SHP77 (cell line): Measurements from ENCODE around the gene RRM2.

Experiments used
- DNase-seq, 2 experiments: peaks; one replicate each; lab custom pipeline; 2025; lab: John Stamatoyannopoulos, UW

The RRM2 gene

DNA sequence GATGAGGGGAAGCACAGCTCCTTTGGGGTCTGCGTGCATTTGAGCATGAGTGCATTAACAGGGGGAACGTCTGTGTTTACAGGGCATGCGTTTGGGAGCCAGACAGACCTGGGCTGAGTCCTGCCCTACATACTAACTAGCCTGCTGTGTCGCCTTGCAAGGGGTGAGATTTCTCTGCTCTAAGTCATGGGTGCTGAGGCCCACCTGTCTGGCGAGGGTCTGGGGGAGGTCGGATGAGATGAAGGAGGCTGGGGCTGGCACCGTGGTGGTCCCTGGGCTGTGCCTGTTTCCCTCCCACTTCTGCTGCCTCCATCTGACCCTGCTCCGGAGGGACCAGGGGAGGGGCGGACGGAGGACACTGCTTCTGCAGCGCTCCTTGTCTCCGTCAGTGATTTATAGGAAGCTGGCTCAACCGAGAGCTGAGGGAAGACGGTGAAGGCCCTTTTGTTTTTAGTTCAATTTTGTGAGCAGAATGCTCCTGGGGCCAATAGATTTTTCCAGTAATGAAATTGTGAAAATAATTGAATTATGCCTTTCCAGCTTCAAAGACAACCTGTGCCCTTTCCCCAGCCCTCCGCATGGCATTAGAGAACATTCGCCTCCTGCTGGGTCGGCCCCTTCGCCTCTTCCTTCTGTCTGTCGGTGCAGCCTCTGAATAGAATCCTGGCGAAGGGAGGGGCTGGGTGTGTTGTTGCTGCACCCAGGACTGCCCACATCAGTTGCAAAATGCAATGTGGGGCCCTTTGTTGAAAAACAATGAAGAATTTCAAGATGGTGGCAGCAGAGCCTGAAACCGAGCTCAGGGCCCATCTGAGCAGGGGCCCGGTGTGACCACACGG is 49.7 kb downstream of the RRM2 start:
- DNase-seq = no peak

DNA sequence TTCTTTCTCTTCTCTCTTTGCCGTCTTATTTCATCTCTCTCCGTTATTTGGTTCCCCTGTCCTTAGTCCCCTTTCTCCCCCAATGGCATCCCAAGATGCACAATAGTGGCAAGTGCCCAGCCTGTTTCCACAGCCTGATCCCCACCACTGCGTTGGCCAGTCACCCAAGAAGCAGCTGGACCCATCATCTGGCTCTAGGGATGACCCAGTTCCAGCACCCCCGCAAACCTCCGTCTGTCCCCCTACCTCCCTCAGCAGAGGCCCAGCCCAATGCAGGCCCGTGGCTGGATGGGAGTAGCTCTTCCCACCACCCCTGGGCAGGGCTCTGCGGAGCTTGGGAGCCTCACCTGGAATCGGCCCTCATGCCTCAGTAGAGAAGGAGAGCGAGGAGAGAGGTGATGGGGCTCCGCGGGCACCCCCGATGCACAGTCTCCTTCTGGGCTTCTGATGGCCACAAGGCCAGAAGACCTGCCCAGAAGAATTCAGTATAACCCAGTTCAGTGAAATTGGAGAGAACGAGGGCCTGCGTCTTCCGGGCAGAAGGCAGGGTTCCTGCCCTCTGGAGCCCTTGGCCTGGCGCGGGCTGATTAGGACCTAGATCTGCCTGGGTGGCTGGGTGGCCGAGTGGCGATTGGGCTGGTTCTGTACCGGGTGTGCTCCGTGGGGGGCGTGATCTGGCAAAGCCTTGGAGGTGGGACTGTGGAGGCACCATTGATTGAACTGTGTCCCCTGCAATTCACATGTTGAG is 50.9 kb downstream of the RRM2 start:
- no peak for DNase-seq

DNA sequence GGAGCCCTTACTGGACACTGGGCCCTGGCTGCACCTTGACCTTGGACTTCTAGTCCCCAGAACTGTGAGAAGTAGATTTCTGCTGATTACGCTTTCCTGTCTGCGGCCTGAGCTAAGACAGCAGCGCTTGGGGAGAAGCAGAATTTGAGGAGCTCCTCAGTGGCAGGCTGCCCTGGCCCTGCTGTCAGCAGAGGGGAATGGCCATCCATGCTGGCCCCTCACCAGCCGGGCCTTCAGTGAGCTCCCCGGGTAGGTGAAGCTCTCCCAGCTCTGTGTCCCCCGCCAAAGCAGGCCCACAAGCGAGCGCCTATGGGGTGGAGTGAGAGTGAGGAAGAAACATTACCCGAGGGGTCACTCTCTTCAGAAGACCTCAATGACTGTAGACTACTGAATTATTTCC is 51.6 kb downstream of the RRM2 start:
- no peak for DNase-seq

DNA sequence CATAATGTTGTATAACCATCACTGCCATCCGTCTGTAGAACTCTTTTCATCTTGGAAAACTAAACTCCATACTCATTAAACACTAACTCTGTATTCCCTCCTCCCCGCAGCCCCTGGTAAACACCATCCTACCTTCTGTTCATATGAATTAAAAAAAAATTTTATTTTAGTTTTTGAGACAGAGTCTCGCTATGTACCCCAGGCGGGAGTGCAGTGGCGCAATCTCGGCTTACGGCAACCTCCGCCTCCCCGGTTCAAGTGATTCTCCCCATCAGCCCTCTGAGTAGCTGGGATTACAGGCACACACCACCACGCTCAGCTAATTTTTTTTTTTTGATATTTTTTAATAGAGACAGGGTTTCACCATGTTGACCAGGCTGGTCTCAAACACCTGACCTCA is 52.9 kb downstream of the RRM2 start:
- DNase-seq = no peak

DNA sequence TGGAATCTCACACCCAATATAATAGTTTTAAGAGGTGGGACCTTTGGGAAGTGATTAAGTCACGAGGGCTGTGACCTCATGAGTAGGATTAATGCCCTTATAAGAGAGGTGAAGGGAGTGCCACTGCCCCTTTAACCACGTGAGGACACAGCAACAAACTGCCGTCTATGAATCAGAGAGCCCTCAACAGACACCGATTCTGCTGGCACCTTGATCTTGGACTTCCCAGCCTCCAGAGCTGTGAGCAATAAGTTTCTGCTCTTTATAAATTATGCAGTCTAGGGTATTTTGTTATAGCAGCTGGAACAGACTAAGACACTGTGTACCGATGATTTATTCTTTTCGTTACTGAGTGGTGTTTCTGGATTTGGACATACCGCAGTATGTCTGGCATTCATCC is 56.2 kb downstream of the RRM2 start:
- DNase-seq = no peak

DNA sequence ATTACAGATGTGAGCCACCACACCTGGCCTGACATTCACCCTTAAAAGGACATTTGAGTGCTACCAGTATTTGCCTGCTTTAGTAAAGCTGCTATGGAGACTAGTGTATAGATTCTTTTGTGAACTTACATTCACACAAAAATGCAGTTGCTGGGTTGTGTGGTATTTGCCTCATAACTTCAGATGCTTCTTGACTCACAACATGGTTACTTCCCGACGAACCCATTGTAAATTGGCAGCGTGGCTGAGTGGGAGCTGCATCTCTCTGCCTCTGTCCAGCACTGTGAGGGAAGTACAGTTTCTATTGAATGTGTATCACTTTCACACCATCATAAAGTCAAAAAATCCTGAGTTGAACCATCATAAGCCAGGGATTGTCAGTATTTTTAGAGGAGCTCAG is 56.9 kb downstream of the RRM2 start:
- DNase-seq = no peak

DNA sequence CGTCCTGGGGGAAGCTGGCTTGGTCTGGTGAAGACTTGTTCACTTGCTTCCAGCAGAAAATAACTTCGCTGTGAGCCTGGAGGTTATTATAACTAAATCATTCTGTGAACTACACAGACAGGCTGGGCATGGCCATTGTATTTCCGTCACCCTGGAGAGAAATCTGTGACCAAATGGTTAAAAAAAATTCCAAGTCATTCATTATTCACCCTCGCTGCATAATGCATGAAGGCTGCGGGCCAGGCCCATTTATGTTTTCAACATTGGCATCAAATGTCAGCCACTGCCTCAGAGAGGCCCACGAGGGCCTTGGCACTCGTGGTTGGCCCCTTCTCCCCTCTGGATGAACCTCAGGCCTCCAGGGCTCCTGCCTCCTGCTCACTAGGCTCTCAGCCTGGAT is 57.7 kb downstream of the RRM2 start:
- DNase-seq = no peak
